HG02970 (cell line): ENCODE data around the gene CAMSAP3.
"Not testable (repeated sequence)": the region's sequence is repeated elsewhere in the genome, so short reads cannot be mapped to it uniquely, and the experiment has no call there.

ENCODE experiments used
- ATAC-seq: cut with Tn5 transposase; IDR thresholded peaks from one replicate; pipeline ENCODE4 v1.9.1; 2021; ENCODE audit warnings: mild to moderate bottlenecking, moderate library complexity, moderate number of reproducible peaks; ENCODE audit not compliant: unreplicated experiment, low FRiP score

The CAMSAP3 gene

GRCh38 chr19:7629347-7630054, 33.8 kb downstream of the CAMSAP3 start, which contains the start of the genes PET100 and XAB2:
Gene PET100, plus strand, starts transcription at chr19:7629793. Its CDS starts 41 bp downstream, at chr19:7629834.
Gene XAB2, minus strand, starts transcription at chr19:7629545. Its CDS starts 18 bp downstream, at chr19:7629527.
- ATAC-seq = peak; percentile 91

- no peak for ATAC-seq
These were observed 35.9 kb downstream of the CAMSAP3 start for GRCh38 chr19:7631577-7631976.

- no peak for ATAC-seq
These were observed 36.9 kb downstream of the CAMSAP3 start for GRCh38 chr19:7632340-7633203.

GRCh38 chr19:7633698-7634097, 38.0 kb downstream of the CAMSAP3 start, which contains the start of gene PCP2:
Gene PCP2, minus strand, starts transcription at chr19:7633719. Its CDS starts 262 bp downstream, at chr19:7633457.
- ATAC-seq = no peak

GRCh38 chr19:7635670-7636069, 40.0 kb downstream of the CAMSAP3 start:
- ATAC-seq = no peak

- no peak for ATAC-seq
These were observed 40.6 kb downstream of the CAMSAP3 start for GRCh38 chr19:7636317-7636690.

GRCh38 chr19:7636691-7637373, 41.2 kb downstream of the CAMSAP3 start, which contains the start of gene STXBP2:
Gene STXBP2, plus strand, starts transcription at chr19:7637110. Its CDS starts 40 bp downstream, at chr19:7637150.
- peak; percentile 75 for ATAC-seq

- ATAC-seq = no peak
These were observed 42.0 kb downstream of the CAMSAP3 start for GRCh38 chr19:7637374-7638256.

GRCh38 chr19:7638802-7639465, 43.3 kb downstream of the CAMSAP3 start:
- no peak for ATAC-seq

GRCh38 chr19:7639863-7640348, 44.2 kb downstream of the CAMSAP3 start:
- ATAC-seq = no peak

- no peak for ATAC-seq
These were observed 45.1 kb downstream of the CAMSAP3 start for GRCh38 chr19:7640803-7641202.

- no peak for ATAC-seq
These were observed 45.9 kb downstream of the CAMSAP3 start for GRCh38 chr19:7641290-7642276.

- ATAC-seq = no peak
These were observed 46.8 kb downstream of the CAMSAP3 start for GRCh38 chr19:7642295-7643030.

GRCh38 chr19:7643031-7643415, 47.4 kb downstream of the CAMSAP3 start:
- no peak for ATAC-seq

- ATAC-seq = not testable (repeated sequence)
These were observed 48.2 kb downstream of the CAMSAP3 start for GRCh38 chr19:7643629-7644549.

- ATAC-seq = no peak
These were observed 48.9 kb downstream of the CAMSAP3 start for GRCh38 chr19:7644550-7644877.
